B cell (primary cell): ENCODE results near the gene CTNNB1. TPM values are rescaled to one million over a fixed set of nuclear protein-coding genes. Genes with fewer than 3 reads are reported as not detected.

Source experiments
- ATAC-seq: fragments of 200-7000 bp; cut with Tn5 transposase; one replicate; pipeline ENCODE4 v1.10.0; 2021; ENCODE audit warnings: low read depth, mild to moderate bottlenecking, moderate number of reproducible peaks, moderate library complexity
- CTCF ChIA-PET: fragments of 350-600 bp; sonication (Branson Sonifier 250); formaldehyde crosslinking; loops from one replicate; lab custom pipeline; 2021; ENCODE audit warnings: antibody characterized with exemption, inconsistent platforms; lab: Charles Lee
- POLR2A ChIA-PET: fragments of 350-600 bp; sonication (Branson Sonifier 250); formaldehyde crosslinking; loops from one replicate; lab custom pipeline; 2021; ENCODE audit warnings: antibody characterized with exemption; lab: Charles Lee
- DNase-seq: peaks from one replicate; pipeline ENCODE4 v3.0.0; 2013
- H2AFZ ChIP-seq: 2 replicates; pipeline ENCODE4 v1.6.1; 2012; ENCODE audit warnings: mild to moderate bottlenecking, low read depth, low read length; ENCODE audit not compliant: insufficient read depth, poor library complexity, severe bottlenecking
- H3K27ac ChIP-seq, 2 donors: 1 replicate in 1 of 2; 2 replicates in 1 of 2; pipeline ENCODE4 v1.5.1; 2012 to 2013; ENCODE audit warnings: low read length in 2 of 2, mild to moderate bottlenecking in 2 of 2, moderate library complexity in 1 of 2
- H3K27me3 ChIP-seq, 4 experiments: fragments of 200-600 bp in 1 of 4; sonication (generic) in 1 of 4; replicated peaks in 1 of 4; 1 replicate in 2 of 4; 2 replicates in 2 of 4; pipeline versions ENCODE4 v1.6.1 to v1.7.0; 2013 to 2016; ENCODE audit warnings: low read length in 3 of 4, mild to moderate bottlenecking in 2 of 4, mixed read lengths in 1 of 4, moderate library complexity in 1 of 4; ENCODE audit not compliant: insufficient read depth in 4 of 4, control insufficient read depth in 3 of 4; ENCODE audit errors: control extremely low read depth in 1 of 4
- H3K36me3 ChIP-seq, 2 experiments: replicated peaks in 1 of 2; 1 replicate in 1 of 2; 2 replicates in 1 of 2; pipeline versions ENCODE4 v1.6.1 to v1.7.1; 2013; ENCODE audit warnings: low read length in 1 of 2; ENCODE audit not compliant: insufficient read depth in 2 of 2, control insufficient read depth in 1 of 2; ENCODE audit errors: control extremely low read depth in 1 of 2, extremely low read depth in 1 of 2
- H3K4me1 ChIP-seq, 2 donors: fragments of 200-600 bp in 1 of 2; sonication (generic) in 1 of 2; 1 replicate in 1 of 2; 2 replicates in 1 of 2; pipeline versions ENCODE4 v1.5.1 to v1.6.1; 2013 to 2017; ENCODE audit warnings: low read length in 2 of 2; ENCODE audit not compliant: control insufficient read depth in 2 of 2, insufficient read depth in 2 of 2
- H3K4me2 ChIP-seq: replicated peaks from 2 replicates; pipeline ENCODE3; 2012; ENCODE audit warnings: mild to moderate bottlenecking, low read depth, low read length; ENCODE audit not compliant: poor library complexity, severe bottlenecking
- H3K4me3 ChIP-seq, 5 experiments: fragments of 200-600 bp in 1 of 5; sonication (generic) in 1 of 5; 1 replicate in 3 of 5; 2 replicates in 2 of 5; pipeline versions ENCODE4 v1.5.1 to v1.7.0; 2011 to 2016; ENCODE audit warnings: low read length in 4 of 5, mild to moderate bottlenecking in 4 of 5, low read depth in 2 of 5, control low read depth in 1 of 5, moderate library complexity in 1 of 5; ENCODE audit not compliant: insufficient read depth in 1 of 5; ENCODE audit errors: control extremely low read depth in 1 of 5, extremely low read depth in 1 of 5
- H3K79me2 ChIP-seq: fragments of 200-600 bp; sonication (generic); one replicate; pipeline ENCODE4 v1.6.0; 2016; ENCODE audit warnings: low read length; ENCODE audit not compliant: control insufficient read depth, insufficient read depth
- H3K9ac ChIP-seq: fragments of 200-600 bp; sonication (generic); 2 replicates; pipeline ENCODE4 v1.6.1; 2017; ENCODE audit warnings: mild to moderate bottlenecking, low read length, moderate library complexity
- H3K9me3 ChIP-seq, 3 donors: one replicate each; pipeline versions ENCODE4 v1.6.1 to v1.7.1; 2013; ENCODE audit warnings: low read length in 2 of 3; ENCODE audit not compliant: control insufficient read depth in 2 of 3, insufficient read depth in 1 of 3; ENCODE audit errors: control extremely low read depth in 1 of 3
- H4K20me1 ChIP-seq: 2 replicates; pipeline ENCODE4 v1.6.0; 2012; ENCODE audit warnings: mild to moderate bottlenecking, low read length; ENCODE audit not compliant: insufficient read depth, control insufficient read depth, poor library complexity, severe bottlenecking
- H3K27ac Mint-ChIP-seq: one replicate; pipeline ENCODE4 v1.8.0; 2021; ENCODE audit warnings: mixed read lengths
- H3K27me3 Mint-ChIP-seq: one replicate; pipeline ENCODE4 v1.8.0; 2021; ENCODE audit warnings: mixed read lengths
- H3K4me1 Mint-ChIP-seq: one replicate; pipeline ENCODE4 v1.8.0; 2021; ENCODE audit warnings: mixed read lengths
- H3K4me3 Mint-ChIP-seq: one replicate; pipeline ENCODE4 v1.8.0; 2021; ENCODE audit warnings: mixed read lengths
- H3K9me3 Mint-ChIP-seq: one replicate; pipeline ENCODE4 v1.8.0; 2022; ENCODE audit warnings: mixed read lengths; ENCODE audit not compliant: insufficient read depth
- EZH2 ChIP-seq: IDR thresholded peaks from 2 replicates; pipeline ENCODE4 v1.6.1; 2012; ENCODE audit warnings: borderline replicate concordance, low read depth, mild to moderate bottlenecking, moderate library complexity, low read length; ENCODE audit not compliant: insufficient read depth, poor library complexity, severe bottlenecking
- WGBS: methylation state at CpG from one replicate; pipeline ENCODE4 v1.1.5; 2013; ENCODE audit warnings: missing lambda C conversion rate; ENCODE audit not compliant: insufficient coverage; 5-methylcytosine and 5-hydroxymethylcytosine counted together
- intact Hi-C: fragments of 100-400 bp; cut with micrococcal nuclease; formaldehyde crosslinking; loops from one replicate; pipeline ENCODE4 v1.10.0; 2022
- polyA plus RNA-seq: library from polyadenylated mRNA; depleted of rRNA; stranded (reverse); fragments of >200 nt; gene quantifications from 2 replicates; pipeline ENCODE4 v1.2.3, GENCODE V29; 2012
- total RNA-seq, 2 donors: library from RNA; stranded (reverse); fragments of 120-200 nt in 1 of 2; gene quantifications; 1 replicate in 1 of 2; 2 replicates in 1 of 2; pipeline versions ENCODE4 v1.2.3 to v1.2.4, GENCODE V29; 2013 to 2022
- TF ChIP-seq, protein P1 (sequence below): fragments of 200-600 bp; IDR thresholded peaks from one replicate; pipeline ENCODE4 v1.8.0; 2022; ENCODE audit warnings: antibody characterized with exemption, mild to moderate bottlenecking

The CTNNB1 gene
- total and polyA plus RNA-seq, 2 donors (not counting 1 experiment from before 2014, with no cell fraction given): 103 to 178 TPM

DNA sequence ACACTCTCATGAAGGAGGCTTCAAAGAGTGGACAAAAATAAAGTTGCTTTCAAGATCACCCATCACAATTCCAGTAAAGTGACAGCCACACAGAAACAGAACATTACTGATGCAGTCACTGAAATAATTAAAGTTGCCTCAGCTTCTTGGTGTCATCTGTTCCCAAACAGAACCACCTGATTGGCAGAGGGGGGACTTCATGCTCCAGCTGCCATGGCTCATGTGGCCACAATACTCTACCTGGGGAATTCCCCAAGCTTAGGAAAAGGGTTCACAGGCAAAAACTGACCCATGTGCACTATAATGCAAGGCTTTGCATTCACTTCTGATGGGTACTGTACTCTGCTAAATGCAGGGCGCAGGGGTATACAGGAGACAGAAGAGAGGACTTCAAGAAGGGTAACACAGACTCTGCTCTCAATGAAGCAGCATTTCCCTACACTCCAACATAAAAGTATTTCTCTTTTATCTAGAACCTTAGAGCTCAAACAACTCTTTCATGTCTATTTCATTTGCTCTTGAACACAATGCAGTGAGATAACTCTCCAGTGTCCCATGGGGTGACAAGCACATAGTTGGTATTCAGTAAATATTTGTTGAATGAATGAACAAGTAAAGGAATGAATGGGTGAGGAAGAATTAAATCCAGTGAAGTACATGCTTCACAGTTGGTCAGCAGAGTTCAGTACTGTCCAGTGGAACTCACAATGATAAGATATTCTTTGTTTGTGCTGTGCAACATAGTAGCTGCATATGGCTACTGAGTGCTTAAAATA is 8.6 kb upstream of the CTNNB1 start:
- Histone ChIP-seq H3K4me2 (no peak overlapping the region), H4K20me1 (no peaks in the 10 kb centered on the region), H3K9me3 (no peaks in the 10 kb centered on the region), H3K27ac (no peak overlapping the region), H2AFZ (no peak overlapping the region), H3K4me3 (no peak overlapping the region), H3K27me3 (peaks cover 0 to 4% (median 0%) of the 10 kb centered on the region in 4 experiments), H3K79me2 (no peaks in the 10 kb centered on the region), H3K9ac (no peak overlapping the region), H3K4me1 (peaks cover 7 to 13% of the 10 kb centered on the region in 2 donors), H3K36me3 (no peaks in the 10 kb centered on the region)
- CTCF ChIA-PET: interaction anchor here (0.7 to 1.5 kb wide), 3 partner anchors 8 to 608 kb away, joined by 3 read pairs; partner anchors contain the start of gene CTNNB1
- H3K4me1 Mint-ChIP-seq: peaks cover 16% of the 10 kb centered on the region
- ATAC-seq (peak; percentile 64), DNase-seq (peak; percentile 52)
- no peak overlapping the region for H3K27ac Mint-ChIP-seq
- H3K4me3 Mint-ChIP-seq: no peak overlapping the region
- peaks cover 10% of the 10 kb centered on the region for H3K27me3 Mint-ChIP-seq
- no CpG with 5 or more reads among the region's 1 CpG for WGBS
- no peaks in the 10 kb centered on the region for H3K9me3 Mint-ChIP-seq
- POLR2A ChIA-PET: interaction anchor here (1.2 kb wide), 1 partner anchor 9 kb away, joined by 4 read pairs; the partner anchor contains the start of gene CTNNB1
- intact Hi-C loops: loop anchor here (10.0 kb wide), 1 partner anchor 736 kb away; the partner anchor contains the start of gene RPL14
- TF ChIP-seq EZH2: no peak
- TF ChIP-seq, protein P1, sequence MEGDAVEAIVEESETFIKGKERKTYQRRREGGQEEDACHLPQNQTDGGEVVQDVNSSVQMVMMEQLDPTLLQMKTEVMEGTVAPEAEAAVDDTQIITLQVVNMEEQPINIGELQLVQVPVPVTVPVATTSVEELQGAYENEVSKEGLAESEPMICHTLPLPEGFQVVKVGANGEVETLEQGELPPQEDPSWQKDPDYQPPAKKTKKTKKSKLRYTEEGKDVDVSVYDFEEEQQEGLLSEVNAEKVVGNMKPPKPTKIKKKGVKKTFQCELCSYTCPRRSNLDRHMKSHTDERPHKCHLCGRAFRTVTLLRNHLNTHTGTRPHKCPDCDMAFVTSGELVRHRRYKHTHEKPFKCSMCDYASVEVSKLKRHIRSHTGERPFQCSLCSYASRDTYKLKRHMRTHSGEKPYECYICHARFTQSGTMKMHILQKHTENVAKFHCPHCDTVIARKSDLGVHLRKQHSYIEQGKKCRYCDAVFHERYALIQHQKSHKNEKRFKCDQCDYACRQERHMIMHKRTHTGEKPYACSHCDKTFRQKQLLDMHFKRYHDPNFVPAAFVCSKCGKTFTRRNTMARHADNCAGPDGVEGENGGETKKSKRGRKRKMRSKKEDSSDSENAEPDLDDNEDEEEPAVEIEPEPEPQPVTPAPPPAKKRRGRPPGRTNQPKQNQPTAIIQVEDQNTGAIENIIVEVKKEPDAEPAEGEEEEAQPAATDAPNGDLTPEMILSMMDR: no peak

DNA sequence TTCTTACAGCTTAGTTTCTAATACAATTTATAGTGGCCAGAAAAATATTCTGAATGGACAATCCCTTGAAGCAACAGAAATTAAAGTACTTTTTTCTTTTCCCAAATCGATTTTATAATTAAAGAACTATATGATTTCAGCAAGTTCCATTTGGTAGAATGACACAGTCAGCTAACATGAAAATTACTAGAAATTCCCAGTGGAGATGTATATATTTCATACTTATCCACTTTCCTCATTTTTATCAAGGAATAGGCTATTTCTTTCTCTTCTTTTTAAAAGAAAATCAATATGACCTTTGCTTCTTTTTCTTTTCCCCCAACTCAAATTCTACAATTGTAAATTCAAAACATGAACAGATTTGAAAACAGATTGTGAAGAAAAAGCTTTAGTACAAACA is 6.4 kb upstream of the CTNNB1 start:
- Histone ChIP-seq H4K20me1 (no peaks in the 10 kb centered on the region), H3K79me2 (peaks cover 5% of the 10 kb centered on the region), H3K27me3 (peaks cover 0 to 4% (median 0%) of the 10 kb centered on the region in 4 experiments), H3K9ac (no peak overlapping the region), H3K27ac (no peak overlapping the region), H3K4me1 (peaks cover 8 to 13% of the 10 kb centered on the region in 2 donors), H3K4me3 (no peak overlapping the region), H2AFZ (no peak overlapping the region), H3K9me3 (no peaks in the 10 kb centered on the region), H3K4me2 (no peak overlapping the region), H3K36me3 (no peaks in the 10 kb centered on the region)
- Mint-ChIP-seq H3K27me3 (peaks cover 10% of the 10 kb centered on the region), H3K4me1 (peaks cover 16% of the 10 kb centered on the region), H3K9me3 (no peaks in the 10 kb centered on the region), H3K27ac (no peak overlapping the region), H3K4me3 (no peak overlapping the region)
- DNase-seq (no peak), ATAC-seq (no peak)
- TF ChIP-seq EZH2: no peak
- TF ChIP-seq, protein P1: no peak
- ChIA-PET POLR2A (no interaction called here), CTCF (interaction anchor here (1.2 to 1.9 kb wide), 2 partner anchors 10 to 612 kb away, joined by 3 to 8 read pairs; no protein-coding TSS in a partner anchor)
- no CpG with 5 or more reads among the region's 1 CpG for WGBS
- intact Hi-C loops: loop anchor here (10.0 kb wide), 1 partner anchor 738 kb away; the partner anchor contains the start of gene RPL14
